HG03469 (cell line): ENCODE results near the gene PCSK6.

Experiments
- ATAC-seq: cut with Tn5 transposase; IDR thresholded peaks from one replicate; pipeline ENCODE4 v1.9.1; 2021; ENCODE audit warnings: mild to moderate bottlenecking, moderate library complexity, moderate number of reproducible peaks; ENCODE audit not compliant: unreplicated experiment

PCSK6 gene

DNA sequence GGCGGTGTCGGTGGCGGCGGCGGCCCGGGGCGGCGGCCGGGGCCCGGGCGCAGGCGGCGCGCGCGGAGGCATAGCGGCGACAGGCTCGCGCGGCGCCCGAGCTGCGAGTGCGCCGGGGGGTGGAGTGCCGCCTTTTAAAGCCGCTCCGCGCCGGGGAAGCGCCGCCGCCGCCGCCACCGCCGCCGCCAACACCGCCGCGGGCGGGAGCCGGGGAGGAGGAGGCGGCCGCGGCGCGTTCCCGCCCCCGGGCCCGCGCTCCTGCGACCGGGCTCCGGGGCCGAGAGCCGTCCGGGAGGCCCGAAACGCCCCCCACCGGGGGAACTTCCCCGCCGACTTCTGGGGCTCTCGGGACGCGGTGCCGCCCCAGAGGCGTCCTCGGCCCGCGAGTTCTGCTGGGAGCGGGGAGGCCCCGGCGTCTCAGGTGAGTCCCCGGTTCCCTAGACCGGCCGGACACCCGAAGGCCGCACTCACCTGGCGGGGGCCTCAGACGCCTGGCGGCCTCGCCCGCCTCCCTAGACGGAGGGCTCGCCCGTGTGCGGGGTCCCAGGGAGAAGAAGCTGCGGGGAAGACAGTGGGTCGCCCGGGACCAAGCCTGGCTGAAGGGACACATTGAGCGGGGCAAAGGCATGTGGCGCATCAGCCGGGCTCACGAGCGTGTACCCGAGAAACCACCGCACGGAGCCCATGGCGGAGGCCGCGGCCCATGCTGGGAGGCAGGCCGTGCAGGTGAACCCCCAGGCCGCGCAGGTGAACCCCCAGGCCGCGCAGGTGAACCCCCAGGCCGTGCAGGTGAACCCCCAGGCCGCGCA, at the start of gene PCSK6:
Gene PCSK6 (minus strand): TSS at position 109 of the 809 bp plus-strand sequence. CDS start 37 bp downstream, at position 72.
- no peak for ATAC-seq

DNA sequence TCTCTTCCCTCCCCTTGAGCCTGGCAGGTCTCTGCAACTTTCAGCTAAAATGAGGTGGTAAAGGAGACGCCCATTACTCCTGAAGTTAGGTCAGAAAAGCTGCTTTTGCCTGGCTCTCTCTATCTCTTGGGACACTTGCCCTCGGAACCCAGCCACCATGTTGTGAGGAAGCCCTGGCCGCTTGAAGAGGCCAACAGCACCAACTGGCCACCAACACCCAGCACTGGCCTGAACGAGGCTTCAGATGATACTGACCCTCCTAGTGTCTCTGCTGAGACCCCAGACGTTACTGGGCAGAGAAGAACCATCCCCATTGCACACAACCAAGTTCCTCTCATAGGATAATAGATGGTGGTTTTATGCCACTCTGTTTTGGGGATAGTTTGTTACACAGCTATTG, 49.5 kb upstream of the PCSK6 start:
- ATAC-seq: no peak

DNA sequence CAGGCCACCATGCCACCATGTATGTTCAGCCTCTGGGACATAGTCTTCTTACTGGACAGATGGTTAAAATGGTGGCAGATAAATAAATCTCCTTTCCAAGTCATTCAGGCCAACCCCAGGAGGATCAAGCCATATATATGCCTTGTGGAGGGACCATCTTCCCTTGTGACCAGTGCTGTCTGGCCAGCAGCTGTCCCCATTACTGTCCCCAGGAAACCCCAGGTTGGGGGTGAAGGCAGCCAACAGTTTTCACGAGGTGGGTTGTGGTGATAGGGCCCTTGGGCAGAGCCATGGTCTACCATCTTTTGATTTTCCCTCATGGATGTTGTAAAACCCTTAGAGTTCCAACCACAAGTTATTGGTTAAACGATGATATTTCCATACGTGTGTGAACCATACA, 48.7 kb upstream of the PCSK6 start:
- no peak for ATAC-seq

DNA sequence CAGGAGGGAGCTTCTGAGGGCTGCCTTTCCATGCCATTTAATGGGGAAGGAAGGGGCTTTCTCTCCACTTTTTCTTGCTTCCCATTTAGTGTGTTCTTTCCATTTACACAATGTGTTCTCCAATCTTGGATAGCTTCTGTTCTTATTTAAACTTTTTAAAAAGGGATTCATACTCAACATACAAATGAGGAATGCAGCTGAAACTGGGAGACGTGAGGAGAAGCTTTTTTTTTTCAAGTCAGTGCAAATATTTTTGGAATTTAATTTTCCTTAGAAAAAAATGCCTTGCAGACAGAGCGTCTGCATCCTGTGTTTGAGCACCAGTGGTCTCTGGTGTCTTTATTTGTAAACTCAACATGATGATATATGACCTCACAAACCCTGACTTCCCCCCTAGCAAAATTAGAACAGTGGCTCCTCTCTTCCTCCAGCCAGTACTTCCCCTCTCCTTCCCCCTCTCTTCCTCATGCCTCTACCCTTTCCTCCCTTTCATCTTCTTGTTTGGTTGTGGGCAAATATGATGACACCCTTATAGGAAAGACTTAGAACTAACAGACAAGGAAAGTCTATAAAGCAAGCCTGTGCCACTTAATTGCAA, 48.1 kb upstream of the PCSK6 start:
- no peak for ATAC-seq

DNA sequence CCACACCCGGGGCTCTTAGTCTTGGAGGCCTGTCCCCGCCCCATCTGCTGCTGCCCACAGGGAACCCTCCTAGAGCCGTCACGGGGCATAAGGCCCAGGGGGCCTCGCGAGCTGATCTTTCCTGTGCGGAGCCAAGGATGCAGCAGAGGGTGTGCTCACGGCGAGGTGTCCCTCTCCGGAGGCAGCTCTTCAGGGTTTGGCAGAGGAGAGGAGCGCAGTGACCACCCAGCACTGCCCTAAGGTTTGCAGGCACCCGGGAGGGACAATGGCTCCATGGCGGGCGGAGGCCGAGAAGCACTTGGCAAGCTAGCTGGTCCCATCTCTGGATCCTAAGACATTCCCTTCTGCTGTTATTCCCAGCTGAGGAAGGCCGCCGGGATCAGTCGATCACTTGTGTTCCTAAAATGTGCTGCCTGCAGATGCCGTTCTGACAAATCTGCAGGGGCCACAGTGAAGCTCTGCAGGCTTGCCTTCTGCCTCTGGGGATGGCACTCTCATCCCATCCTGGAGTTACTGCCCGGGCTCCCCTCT, 47.4 kb upstream of the PCSK6 start:
- no peak for ATAC-seq

DNA sequence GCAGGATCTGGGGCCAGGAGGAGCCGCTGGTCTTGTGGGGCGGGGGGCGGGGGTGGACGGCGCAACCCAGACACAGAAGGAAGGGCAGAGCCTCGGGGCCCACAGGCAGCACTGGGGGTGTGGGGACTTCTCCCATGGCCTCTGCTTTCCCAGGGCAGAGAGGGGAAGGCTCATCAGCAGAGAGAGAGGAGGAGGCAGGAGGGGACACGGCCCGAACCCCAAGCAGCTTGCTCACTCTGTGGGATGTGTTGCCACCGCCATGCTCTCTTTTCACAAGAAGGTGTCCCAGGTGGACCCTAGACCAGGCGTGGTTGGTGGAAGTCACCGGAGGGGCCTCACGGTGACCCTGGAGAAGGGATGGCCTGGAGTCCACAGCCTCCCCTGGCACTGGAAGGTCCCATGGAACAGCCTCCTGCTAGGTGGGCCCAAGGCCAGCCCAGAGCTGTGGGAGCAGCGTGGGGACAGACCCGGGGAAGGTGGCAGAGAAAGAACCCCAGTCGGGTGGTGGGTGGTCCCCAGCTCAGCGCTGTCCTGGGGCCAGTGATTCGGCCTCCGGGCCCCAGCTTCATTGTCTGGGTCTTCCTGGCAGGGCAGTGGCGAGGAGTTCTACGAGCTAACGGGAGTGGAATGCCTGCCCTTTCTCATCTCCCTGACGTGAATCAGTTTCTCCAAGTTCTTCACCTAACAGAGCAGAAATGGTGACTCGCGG, 46.8 kb upstream of the PCSK6 start:
- ATAC-seq: no peak

DNA sequence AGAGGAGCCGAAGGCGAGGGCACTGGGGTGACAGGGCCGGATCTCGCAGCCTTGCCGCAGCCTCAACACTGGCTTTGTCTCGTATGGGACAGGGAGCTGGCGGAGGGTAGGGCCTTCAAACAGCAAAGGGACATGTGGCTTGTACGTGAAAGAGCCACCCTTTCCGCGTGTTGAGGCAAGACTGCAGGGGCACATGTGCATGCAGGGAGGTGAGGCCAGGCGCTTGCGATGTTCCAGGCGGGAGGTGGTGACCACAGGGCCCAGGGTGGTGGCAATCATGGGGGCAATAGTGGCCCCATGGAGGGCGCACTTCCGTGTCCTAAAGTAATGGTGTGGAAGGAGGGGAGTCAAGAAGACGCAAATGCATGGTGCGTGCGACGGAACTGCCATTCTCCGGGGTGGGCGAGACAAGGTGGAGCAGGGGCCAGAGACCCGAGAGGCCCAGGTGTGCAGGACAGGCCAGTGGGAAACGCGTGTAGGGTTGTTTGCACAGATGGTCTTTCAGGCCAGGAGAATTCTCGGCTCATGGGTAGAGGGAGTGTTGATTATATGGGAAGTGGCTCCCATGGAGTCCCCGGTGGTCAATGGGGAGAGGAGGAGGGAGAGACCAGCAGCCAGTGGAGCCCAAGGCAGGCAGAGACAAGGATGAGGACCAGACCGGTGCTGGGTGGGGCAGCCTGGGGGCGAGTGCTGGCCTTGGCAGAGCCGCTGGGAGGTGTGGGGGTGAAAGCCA, 45.8 kb upstream of the PCSK6 start:
- no peak for ATAC-seq

DNA sequence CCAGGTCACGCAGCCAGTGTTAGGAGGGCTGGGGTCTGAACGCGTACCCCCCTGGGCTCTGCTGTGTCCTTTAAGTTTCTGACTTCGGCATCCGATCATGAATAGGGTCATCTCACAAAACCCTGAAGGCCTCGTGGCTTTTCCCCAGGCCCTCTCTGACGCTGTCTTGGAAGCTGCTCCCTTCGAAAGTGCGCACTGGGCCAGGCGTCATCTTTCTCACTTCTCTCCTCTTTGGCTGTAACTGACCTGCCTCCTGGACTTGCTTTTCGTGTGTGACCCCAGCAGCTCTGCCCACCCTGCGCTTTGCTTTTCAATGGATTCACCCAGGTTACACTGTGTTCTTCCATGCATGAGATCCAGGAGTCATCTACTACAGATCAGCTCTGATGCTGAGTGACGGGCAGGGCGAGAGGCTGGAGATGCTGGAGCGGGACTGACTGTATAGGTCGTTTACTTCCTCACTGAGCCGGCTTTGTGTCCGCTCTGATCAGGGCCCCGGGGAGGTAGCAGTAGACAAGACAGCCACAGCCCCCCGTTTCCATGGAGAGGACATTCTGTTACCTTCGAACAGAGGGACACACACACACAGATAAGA, 45.0 kb upstream of the PCSK6 start:
- ATAC-seq: no peak

DNA sequence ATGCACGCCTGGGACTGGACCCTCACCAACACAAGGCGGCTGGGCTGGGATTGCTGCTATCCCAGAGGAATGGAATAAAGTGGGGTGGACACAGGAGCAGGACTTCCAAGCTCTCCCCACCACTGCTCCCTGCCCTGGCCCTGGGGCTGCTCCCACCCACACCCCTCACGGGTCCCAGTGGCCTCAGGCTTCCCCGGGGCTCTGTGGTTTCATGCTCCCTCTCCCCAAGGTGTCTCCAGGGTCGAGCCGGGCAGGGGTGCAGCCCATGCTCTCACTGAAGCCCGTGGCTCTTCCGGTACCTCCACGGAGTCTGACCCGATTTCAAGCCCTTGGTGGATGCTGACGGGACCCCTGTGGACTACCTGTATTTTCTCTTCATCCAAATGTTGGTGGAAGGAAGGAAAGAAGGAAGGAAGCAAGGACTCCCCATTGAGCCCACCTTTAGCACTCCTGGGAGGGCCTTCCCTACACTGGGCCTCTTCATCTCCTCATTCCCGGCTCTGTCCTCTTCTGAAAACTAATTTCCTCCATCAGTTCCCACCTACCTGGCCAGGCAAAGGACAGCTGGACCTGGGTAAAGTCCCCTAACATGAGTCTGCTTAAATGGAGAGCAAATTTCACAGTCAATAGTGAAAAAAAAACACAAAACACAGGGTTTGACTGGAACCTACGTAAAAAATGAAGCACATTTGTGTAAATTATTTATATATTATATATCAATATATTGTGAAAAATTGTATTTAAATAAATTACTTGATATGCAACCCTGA, 44.0 kb upstream of the PCSK6 start:
- no peak for ATAC-seq

DNA sequence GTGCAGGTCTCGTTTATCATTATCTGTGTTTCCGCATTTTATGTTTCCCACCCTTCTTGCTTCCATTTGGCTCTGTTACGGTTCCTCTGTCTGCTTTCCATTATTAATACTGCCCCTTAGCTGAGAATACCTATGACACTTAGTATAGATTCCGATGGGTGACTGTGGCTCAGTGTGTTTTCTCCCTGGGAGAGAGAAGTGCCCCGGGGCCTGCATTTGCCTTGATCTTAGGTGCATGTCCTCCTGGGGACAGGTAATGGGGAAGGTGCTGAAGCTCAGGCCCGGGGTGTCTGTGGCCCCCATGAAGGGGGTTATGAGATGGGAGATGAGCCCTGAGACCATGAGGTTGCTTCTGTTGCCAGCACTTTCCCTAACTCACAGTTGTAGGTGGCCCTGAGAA, 43.4 kb upstream of the PCSK6 start:
- no peak for ATAC-seq

DNA sequence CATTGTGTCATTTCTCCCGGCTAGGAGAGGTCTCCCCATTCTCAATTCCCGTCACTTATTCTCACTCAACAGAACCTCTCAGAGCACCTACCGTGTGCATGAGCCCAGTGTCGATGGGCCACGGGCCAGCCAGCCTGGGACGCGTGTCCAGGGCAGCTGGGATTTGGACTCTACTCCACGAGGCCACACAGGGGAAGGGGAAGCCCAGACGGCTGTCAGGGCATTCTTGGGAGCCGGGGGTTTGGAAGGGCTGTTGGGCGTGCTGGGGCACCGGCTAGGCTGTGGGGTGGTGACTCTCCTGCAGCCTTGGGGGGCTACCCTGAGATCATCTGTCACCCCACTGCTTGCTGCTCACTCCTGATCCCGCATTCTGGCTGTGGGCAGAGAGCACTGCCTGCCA, 41.7 kb upstream of the PCSK6 start:
- ATAC-seq: no peak

DNA sequence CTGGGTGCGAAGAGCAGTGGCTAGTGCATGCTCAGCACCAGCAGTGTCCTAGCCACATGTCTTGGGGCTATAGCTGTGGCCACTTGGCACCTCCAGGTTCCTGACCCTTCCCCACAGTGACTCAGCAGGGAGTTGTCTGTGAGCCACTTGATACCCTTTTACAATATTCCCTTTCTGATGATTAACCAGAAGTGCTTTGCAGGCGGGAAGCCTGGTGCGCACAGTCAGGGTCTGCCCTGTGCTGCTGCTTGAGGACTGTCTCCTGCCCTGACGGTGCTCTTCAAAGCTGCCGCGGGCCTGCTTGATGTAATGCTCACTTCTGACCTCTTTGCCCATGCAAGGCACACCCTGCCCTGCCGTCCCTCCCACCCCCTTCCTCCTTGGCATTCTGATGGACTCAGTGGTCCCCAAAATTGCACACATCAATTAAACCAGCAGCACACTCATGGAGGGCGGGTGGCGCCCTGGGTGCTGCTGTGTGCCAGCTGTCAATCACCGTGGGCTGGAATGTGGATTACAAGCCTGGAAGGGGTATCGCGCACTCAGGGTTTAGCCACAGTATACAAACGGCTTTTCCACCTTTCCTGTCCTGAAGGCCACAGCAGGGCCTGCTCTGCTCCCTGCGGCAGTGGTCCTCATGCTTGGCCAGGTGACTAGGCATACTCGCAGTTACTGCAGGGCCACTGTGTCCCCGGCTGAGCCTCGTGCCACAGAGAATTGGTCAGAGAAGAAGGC, 40.9 kb upstream of the PCSK6 start:
- no peak for ATAC-seq

DNA sequence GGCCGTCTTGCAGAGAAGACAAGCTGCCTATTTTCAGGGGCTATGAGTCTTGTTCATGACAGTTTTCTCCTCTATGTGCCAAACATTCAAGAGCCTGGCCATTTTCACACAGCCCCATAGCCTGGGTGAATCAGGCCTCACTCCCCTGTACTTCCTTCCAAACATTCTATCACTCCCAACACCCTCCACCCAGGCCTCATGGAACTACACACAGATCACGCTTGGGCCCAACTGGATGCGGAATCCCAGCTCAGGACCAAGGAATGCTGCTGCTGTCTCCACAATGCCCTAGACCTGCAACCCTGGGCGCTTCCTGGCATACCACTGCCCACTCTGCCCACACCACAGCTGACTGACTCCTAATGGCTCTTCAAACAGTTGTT, 39.4 kb upstream of the PCSK6 start:
- no peak for ATAC-seq

DNA sequence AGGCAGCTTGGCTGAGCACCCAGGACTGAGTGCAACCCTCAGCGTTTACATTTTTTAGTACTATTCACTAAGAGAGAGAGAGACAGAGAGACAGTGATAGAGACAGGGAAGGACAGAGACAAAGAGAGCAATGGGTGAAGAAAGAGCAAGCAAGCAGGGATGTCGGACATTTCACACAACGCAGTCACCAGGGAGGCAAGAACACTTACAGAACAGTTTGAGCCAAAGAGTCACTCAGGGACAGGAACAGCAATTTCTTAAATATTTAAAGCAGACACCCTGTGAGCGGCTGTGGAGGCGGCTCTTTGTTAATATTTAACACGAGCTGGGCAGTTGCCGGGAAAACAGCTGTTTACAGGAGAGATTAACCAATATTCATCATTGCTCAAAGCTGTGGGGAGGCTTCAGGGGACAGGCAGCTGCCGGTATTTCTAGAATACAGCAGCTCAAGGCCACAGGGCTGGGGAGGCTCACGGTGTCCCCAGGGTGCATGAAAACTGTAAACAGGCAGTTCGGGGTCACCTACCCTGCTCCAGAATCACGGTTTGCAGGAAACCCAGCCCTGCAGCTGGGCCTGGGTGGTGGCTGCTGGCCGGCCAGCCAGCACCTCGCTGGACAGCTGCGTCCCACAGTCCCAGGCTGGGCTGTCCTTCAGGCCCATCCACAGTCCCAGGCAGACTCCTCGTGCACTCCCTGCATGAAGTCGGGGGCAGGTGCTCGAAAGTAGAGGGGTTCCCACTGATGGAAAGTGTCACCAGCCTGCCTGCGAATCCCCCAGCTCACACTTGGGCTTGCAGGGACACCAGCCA, 38.8 kb upstream of the PCSK6 start:
- ATAC-seq: no peak

DNA sequence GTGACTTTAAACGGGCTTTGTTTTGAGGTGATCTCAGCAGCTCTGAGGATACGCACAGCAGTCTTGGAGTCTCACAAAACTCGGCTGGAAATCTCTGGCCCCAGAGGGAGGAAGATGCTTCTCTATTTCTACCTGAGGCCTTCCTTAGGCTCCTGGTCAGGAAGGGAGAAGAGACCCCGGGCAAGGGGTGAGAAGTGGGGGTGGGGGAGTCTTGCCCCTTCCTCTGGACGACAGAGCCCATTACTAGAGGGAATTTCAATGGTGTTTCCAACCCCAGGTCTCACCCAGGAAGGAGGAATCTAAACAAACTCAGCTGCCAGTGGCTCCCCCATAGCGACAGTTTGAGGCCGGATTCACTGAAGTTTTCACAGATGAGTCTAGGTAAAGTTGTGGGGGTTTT, 37.4 kb upstream of the PCSK6 start:
- ATAC-seq: no peak

DNA sequence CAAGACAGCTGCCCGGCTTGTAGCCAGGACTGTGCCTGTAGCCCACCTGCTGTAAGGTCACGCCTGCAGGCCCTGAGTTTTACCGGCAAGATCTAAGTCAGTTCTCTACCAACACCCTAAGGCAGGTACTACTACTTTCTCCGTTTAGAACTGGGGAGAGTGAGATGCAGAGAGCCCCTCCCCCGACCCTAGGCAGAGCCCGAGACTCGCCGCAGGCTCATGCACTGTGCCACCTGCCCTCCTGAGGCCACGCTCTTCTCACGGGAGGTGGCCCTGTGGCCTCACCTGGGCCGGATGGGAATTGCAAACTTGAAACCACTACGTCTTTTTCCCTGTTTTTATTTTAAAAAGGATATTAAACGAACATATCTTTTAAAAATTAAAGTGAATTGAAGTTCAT, 36.9 kb upstream of the PCSK6 start:
- no peak for ATAC-seq

DNA sequence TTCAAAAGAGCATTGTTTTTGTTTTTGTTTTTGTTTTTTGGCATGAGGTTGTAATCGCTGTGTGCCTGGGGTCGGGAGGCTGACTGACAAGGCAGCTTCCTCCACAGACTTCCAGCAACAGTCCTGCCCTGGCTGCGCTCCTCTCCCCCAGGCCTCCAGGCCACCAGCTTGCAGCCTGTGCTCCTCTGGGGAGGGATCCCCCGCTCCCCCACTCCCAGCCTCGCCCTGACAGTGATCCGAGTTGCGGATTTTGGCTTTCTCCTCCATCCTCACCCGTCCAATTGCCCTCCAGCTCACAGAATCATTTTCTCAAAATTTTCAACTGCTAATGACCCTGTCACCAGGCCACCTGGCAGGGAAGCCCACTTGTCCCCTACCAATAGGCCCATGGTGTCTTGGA, 36.5 kb upstream of the PCSK6 start:
- ATAC-seq: no peak

DNA sequence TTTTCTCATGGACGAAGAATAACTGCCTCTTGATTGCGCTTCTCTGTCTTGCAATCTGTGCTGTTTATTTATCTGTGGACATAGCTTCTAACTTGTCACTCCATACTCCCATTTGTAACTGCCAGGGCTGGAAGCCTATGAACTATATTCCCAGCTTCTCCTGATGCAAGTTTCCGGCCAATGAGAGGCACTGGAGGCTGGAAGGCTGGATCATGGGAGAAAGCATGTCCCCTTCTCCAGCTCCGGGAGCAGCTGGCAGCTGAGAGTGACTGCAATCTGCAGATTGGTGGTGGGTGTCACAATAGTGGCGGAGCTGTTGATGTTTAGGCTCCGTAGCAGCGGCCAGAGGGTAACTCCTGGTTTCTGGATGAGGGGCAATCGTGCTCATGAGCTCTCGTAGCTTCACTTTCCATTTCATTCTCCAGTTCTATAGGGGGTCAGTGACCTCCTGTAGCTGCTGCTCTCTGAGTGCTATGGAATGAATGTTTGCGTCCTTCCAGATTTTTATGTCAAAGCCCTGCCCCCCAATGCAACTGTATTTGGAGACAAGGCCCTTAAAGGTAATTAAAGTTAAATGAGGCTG, 35.7 kb upstream of the PCSK6 start:
- ATAC-seq: no peak
